AG08396 (cell line): Measurements from ENCODE around the gene DPP9.
A peak's percentile ranks its signal among the peaks of the same experiment; 100 is the strongest.
"Not testable (repeated sequence)": the region's sequence is repeated elsewhere in the genome, so short reads cannot be mapped to it uniquely, and the experiment has no call there.

Experiments
- DNase-seq: peaks from one replicate; pipeline ENCODE4 v3.0.0; 2012; ENCODE audit warnings: low spot score, mixed read lengths

Gene DPP9

GRCh38 chr19:4738734-4739133, 15.1 kb upstream of the DPP9 start:
- no peak for DNase-seq

- no peak for DNase-seq
These were observed 14.4 kb upstream of the DPP9 start for GRCh38 chr19:4737955-4738600.

- no peak for DNase-seq
These were observed 10.2 kb upstream of the DPP9 start for GRCh38 chr19:4733755-4734345.

- DNase-seq = peak; percentile 71
These were observed 9.1 kb upstream of the DPP9 start for GRCh38 chr19:4732680-4733114.

- no peak for DNase-seq
These were observed 7.1 kb upstream of the DPP9 start for GRCh38 chr19:4730740-4731171.

GRCh38 chr19:4728871-4729270, 5.2 kb upstream of the DPP9 start:
- DNase-seq = no peak

GRCh38 chr19:4722671-4723594, 709 bp downstream of the DPP9 start:
- peak; percentile 54 for DNase-seq

GRCh38 chr19:4721196-4721595, 2.4 kb downstream of the DPP9 start:
- no peak for DNase-seq

GRCh38 chr19:4720037-4720700, 3.5 kb downstream of the DPP9 start:
- DNase-seq = no peak

- DNase-seq = no peak
These were observed 4.2 kb downstream of the DPP9 start for GRCh38 chr19:4719499-4719866.

- DNase-seq = no peak
These were observed 5.5 kb downstream of the DPP9 start for GRCh38 chr19:4717966-4718701.

- DNase-seq = no peak
These were observed 6.3 kb downstream of the DPP9 start for GRCh38 chr19:4717191-4717965.

GRCh38 chr19:4715529-4716221, 8.0 kb downstream of the DPP9 start:
- DNase-seq = no peak

GRCh38 chr19:4715178-4715528, 8.5 kb downstream of the DPP9 start:
- DNase-seq = not testable (repeated sequence)

GRCh38 chr19:4714016-4714415, 9.6 kb downstream of the DPP9 start:
- no peak for DNase-seq

- peak; percentile 98 for DNase-seq
These were observed 10.2 kb downstream of the DPP9 start for GRCh38 chr19:4713384-4713951.

- DNase-seq = no peak
These were observed 10.9 kb downstream of the DPP9 start for GRCh38 chr19:4712771-4713170.

GRCh38 chr19:4711211-4711610, 12.4 kb downstream of the DPP9 start:
- DNase-seq = no peak

GRCh38 chr19:4710281-4710600, 13.4 kb downstream of the DPP9 start:
- DNase-seq = no peak
